ENCODE measurements around the gene AFAP1L2.

Gene AFAP1L2

DNA sequence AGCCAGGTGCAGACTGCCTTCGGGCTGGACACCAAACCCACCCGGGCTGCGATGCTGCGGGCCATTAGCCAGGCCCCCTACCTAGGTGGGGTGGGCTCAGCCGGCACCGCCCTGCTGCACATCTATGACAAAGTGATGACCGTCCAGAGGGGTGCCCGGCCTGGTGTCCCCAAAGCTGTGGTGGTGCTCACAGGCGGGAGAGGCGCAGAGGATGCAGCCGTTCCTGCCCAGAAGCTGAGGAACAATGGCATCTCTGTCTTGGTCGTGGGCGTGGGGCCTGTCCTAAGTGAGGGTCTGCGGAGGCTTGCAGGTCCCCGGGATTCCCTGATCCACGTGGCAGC is 115.2 kb downstream of the AFAP1L2 start:
- no peak for DNase-seq (ENCODE audit: low read depth)
- H3K4me3 ChIP-seq (ENCODE audit: control insufficient read depth, low read depth, low read length): no peak overlapping the region
- TF ChIP-seq, protein P1, sequence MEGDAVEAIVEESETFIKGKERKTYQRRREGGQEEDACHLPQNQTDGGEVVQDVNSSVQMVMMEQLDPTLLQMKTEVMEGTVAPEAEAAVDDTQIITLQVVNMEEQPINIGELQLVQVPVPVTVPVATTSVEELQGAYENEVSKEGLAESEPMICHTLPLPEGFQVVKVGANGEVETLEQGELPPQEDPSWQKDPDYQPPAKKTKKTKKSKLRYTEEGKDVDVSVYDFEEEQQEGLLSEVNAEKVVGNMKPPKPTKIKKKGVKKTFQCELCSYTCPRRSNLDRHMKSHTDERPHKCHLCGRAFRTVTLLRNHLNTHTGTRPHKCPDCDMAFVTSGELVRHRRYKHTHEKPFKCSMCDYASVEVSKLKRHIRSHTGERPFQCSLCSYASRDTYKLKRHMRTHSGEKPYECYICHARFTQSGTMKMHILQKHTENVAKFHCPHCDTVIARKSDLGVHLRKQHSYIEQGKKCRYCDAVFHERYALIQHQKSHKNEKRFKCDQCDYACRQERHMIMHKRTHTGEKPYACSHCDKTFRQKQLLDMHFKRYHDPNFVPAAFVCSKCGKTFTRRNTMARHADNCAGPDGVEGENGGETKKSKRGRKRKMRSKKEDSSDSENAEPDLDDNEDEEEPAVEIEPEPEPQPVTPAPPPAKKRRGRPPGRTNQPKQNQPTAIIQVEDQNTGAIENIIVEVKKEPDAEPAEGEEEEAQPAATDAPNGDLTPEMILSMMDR (conservative IDR thresholded peaks at IDR 0.05; ENCODE audit: control insufficient read depth, insufficient read depth, low read depth, low read length): no peak

DNA sequence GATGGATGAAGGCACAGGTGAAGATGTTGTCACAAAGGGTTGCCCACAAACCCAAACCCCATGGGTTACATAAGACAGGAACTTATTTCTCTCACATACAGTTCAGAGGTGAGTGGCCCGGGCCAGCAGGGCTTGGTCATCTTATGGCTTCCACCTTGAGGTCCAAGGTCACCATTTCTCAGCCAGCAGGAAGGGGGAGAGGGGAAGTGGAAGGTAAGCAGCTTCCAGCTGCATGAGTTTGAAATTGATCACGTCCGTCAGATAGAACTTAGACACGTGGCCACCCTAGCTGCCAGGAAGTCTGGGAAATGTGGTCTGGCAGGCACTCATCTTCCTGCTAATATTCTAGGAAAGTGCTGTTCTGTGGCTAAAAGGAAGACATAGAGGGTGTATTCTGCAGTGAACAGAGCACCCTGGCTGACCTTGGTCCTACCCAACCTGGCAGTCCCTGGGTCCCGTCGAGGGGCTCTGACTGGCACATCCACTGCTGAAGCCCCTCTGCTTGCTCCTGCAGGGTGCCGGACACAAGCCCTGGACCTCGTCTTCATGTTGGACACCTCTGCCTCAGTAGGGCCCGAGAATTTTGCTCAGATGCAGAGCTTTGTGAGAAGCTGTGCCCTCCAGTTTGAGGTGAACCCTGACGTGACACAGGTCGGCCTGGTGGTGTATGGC is 115.7 kb downstream of the AFAP1L2 start:
- no peak overlapping the region for H3K4me3 ChIP-seq (ENCODE audit: control insufficient read depth, low read depth, low read length)
- DNase-seq (ENCODE audit: low read depth): no peak
- TF ChIP-seq, protein P1 (conservative IDR thresholded peaks at IDR 0.05; ENCODE audit: control insufficient read depth, insufficient read depth, low read depth, low read length): no peak

DNA sequence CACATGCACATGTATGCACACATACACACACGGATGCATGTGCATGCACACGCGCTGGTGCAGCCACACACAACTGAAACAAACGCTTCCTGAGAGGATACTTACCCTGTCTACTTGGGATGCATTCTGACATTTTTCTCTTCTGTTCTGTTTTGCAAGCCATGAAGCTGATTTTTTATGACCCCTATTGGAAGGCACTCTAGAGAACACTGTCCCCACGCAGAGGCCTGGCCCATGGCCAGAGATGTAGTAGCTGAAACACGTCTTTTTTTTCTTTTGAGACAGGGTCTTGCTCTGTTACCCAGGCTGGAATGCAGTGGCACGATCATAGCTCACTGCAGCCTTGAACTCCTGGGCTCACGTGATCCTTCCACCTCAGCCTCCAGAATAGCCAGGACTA is 117.4 kb downstream of the AFAP1L2 start:
- DNase-seq (ENCODE audit: low read depth): no peak
- TF ChIP-seq, protein P1 (conservative IDR thresholded peaks at IDR 0.05; ENCODE audit: control insufficient read depth, insufficient read depth, low read depth, low read length): no peak
- no peak overlapping the region for H3K4me3 ChIP-seq (ENCODE audit: control insufficient read depth, low read depth, low read length)

DNA sequence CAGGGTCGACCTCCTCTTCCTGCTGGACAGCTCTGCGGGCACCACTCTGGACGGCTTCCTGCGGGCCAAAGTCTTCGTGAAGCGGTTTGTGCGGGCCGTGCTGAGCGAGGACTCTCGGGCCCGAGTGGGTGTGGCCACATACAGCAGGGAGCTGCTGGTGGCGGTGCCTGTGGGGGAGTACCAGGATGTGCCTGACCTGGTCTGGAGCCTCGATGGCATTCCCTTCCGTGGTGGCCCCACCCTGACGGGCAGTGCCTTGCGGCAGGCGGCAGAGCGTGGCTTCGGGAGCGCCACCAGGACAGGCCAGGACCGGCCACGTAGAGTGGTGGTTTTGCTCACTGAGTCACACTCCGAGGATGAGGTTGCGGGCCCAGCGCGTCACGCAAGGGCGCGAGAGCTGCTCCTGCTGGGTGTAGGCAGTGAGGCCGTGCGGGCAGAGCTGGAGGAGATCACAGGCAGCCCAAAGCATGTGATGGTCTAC is 118.3 kb downstream of the AFAP1L2 start:
- TF ChIP-seq, protein P1 (conservative IDR thresholded peaks at IDR 0.05; ENCODE audit: control insufficient read depth, insufficient read depth, low read depth, low read length): no peak
- no peak for DNase-seq (ENCODE audit: low read depth)
- H3K4me3 ChIP-seq (ENCODE audit: control insufficient read depth, low read depth, low read length): no peak overlapping the region

DNA sequence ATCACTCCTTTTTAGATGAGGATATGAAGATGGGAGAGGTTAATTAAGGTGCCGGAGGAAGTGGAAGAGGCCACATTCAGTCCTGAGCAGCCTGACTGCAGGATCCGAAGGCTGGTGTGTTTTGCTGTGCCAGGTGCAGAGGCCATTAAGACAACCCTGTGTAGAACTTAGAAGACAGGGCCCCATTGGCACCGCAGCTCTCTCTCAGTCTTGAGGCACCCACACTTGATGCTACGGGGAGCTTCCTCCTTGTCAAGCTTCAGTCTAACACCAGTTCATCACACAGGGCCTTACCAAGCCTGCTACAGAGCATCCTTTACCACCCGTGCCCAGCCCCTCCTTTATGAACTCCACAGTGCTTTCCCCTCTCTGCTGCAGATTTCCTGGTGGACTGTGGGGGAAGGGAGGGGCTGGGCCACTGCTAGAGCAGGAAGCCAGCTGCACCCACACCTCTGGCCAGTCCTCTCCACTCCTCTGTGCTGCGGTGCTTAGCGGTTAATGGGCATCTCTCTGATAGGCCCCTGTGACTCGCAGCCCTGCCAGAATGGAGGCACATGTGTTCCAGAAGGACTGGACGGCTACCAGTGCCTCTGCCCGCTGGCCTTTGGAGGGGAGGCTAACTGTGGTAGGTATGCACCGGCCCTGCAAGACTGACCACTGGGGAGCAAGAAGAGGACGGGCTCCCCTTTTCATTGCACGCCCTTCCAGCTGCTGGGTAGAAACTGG is 119.8 kb downstream of the AFAP1L2 start:
- TF ChIP-seq, protein P1 (conservative IDR thresholded peaks at IDR 0.05; ENCODE audit: control insufficient read depth, insufficient read depth, low read depth, low read length): no peak
- no peak for DNase-seq (ENCODE audit: low read depth)

DNA sequence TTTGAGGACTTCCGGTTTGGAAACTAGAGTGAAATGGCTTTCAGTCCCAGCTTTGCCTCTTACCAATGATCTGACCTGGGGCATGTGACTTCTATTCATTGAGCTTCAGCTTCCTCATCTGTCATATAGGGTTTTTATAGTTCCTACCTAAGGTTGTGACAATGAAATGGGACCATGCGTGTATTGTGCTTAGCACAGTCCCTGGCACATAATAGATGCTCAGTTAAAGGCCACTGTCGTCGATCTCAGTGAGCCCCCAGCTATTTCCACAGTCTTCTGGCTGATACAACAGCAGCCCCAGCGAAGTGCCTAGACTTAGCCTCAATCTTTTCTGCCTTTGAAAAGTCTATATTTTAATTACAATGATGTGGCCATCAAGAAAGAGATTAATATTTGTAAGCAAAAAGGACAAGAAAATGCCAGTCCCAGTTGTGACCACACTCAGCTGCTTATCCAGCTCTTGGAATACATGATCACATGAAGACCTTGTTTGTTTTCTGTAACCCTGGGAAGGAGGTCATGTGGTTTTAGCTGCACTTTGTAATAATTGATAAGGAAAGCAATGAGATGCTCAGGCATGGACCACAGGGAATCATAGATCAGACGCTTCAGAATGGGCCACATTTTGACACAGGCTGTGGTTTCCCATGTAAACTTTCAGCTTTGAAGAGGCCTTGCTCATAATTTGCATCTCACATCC is 120.6 kb downstream of the AFAP1L2 start:
- no peak for DNase-seq (ENCODE audit: low read depth)
- TF ChIP-seq, protein P1 (conservative IDR thresholded peaks at IDR 0.05; ENCODE audit: control insufficient read depth, insufficient read depth, low read depth, low read length): no peak
- no peak overlapping the region for H3K4me3 ChIP-seq (ENCODE audit: control insufficient read depth, low read depth, low read length)

More for the DNA sequence above, 119.8 kb downstream of the AFAP1L2 start:
- H3K4me3 ChIP-seq (ENCODE audit: control insufficient read depth, low read depth, low read length): no peak overlapping the region
